Measurements from ENCODE around the gene ZNF534. TPM values are rescaled to one million over a fixed set of nuclear protein-coding genes. Genes with fewer than 3 reads are reported as not detected.
A peak's percentile ranks its signal among the peaks of the same experiment; 100 is the strongest.
"Not testable (repeated sequence)": the region's sequence is repeated elsewhere in the genome, so short reads cannot be mapped to it uniquely, and the experiment has no call there.

ZNF534 gene
- polyA plus RNA-seq (ENCODE audit: insufficient read length in 12 of 12), result 1 to 10 TPM in 2 of 12 donors, under 1 TPM in 8, not detected in 2; 0.47 to 1.9 (median 0.76) TPM
- long read RNA-seq, donor 1, result 0 reads
- long read RNA-seq, donor 2, result 0 reads
- long read RNA-seq, donor 3, result 0 reads
- long read RNA-seq, donor 4, result 0 reads
- long read RNA-seq, donor 5, result 0 reads
- long read RNA-seq, donor 6, result 0 reads
- long read RNA-seq, donor 7, result 0 reads
- long read RNA-seq, donor 8, result 0 reads
- long read RNA-seq, donor 9, result 0 reads
- long read RNA-seq, donor 10, result 0 reads
- long read RNA-seq, donor 11, result 0 reads

DNA sequence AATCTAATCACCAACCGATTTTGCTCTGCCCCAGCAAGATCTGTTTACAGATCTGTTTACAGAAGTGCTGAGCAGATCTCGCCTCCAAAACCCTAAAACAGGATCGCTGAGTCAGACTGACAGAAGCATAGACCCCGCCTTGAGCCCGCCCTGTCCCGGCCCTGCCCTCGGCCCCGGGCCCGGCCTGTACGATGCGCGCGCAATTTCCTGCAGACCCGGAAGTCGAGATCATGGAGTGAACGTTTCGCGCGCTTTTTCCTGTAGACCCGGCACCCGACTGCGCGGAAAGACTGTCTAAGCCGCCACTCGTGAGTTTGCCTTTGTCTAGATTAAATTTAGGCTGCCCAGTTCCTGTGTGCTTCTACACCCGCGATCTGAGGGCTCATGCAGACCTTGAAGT is at the start of gene ZNF534:
Gene ZNF534, plus strand, starts transcription at position 212 of the 400 bp plus-strand sequence. CDS start 2,327 bp downstream, outside the sequence.
- no peak for DNase-seq

DNA sequence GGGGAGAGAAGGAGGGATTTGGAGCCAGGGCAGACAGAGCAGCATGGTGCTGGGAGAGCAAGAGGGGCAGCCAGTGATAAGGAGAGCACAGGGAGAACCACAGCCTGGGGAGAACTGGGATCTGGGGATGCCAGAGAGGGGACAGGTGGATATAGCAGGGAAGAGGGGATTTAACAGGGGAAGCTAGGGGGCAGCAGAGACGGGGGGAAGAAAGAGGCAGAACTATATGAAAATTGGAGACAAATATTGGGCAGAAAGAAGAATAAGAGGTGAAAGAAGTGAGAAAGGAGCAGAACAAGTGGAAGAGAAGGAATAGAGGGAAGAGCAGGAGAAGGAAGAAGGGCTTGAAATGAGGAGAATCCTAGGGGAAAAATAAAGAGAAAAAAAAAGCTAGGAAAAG is 37.8 kb upstream of the ZNF534 start:
- DNase-seq, result no peak

DNA sequence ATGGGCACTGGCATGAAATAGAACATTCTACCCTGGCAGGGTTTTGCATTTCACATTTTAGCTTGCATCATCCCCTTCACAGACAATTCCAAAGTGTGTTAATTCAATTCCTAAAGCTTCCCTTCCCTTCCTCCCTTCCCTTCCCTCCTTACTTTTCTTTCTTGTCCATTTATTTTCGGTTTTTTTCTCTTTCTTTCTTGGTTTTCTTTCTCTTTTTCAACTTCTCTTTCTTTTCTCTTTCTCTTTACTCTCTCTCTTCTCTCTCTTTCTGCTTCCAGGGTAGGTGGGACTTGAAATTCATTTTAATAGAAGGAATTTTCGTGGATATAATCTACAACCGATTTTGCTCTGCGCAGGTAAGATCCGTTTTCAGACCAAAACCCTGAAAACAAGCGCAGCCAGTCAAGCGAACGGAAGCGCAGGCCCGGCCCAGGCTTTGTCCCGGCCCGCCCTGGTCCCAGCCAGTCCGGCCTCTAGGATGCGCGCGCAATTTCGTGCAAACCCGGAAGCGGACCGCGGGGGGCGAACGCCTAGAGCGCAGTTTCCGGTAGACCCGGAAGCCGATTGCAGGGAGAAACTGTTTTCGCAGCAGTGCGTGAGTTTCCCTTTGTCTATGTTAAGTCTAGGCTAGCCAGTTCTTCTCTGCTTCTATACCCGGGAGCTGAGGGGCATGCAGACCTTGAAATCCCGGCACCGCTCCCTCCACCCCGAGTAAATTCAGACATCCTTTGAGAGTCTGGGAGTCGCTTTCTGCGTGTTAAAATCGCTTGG is 31.5 kb upstream of the ZNF534 start, which contains the start of gene ZNF528:
Gene ZNF528, plus strand, starts transcription at position 540 of the 771 bp plus-strand sequence. CDS start 4,165 bp downstream, outside the sequence.
- peak; percentile 96 for DNase-seq

DNA sequence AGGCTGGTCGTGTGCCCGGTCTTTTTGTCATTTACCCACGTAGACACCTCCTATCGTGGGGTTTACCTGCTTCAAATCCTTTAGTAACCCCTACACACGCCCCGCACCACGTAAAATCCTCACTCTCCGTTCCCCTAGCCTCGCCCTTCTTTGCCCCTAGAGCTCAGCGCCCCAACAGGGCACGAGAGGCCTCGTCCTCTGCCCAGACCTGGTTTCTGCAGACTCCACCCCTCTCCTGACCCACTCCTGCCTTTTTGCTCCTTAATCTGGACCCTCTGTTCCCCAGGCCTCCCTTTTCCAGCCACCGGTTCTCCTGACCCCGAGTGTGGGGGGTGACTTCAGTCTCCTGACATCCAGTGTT is 30.9 kb upstream of the ZNF534 start:
- no peak for DNase-seq

DNA sequence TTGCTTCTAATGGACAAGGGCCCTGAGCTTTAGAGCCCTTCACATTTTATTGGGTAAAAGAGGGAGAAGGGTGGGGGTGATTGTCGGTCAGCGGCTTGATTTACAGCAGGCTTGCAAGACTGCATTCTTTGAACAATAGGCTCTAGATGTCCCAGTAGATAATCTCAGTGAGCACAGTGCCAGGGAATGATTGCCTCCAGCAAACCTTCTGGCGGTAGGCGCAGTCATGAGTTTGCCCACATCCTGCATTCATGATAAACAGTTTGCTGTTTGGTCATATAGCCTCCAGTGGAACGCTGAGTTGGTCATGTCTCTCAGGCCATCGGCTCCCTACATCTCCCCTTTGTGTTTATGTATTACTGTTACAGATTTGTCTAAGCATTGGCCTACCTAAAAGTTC is 18.7 kb upstream of the ZNF534 start:
- DNase-seq, result no peak

DNA sequence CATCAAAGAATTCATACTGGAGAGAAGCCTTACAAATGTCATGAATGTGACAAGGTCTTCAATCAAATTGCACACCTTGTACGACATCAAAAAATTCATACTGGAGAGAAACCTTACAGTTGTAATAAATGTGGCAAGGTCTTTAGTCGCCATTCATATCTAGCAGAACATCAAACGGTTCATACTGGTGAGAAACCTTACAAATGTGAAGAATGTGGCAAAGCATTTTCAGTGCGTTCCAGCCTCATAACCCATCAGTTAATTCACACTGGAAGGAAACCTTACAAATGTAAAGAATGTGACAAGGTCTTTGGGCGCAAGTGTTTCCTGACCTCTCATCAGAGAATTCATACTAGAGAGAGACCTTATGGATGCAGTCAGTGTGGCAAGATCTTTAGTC is 13.2 kb upstream of the ZNF534 start:
- no peak for DNase-seq

DNA sequence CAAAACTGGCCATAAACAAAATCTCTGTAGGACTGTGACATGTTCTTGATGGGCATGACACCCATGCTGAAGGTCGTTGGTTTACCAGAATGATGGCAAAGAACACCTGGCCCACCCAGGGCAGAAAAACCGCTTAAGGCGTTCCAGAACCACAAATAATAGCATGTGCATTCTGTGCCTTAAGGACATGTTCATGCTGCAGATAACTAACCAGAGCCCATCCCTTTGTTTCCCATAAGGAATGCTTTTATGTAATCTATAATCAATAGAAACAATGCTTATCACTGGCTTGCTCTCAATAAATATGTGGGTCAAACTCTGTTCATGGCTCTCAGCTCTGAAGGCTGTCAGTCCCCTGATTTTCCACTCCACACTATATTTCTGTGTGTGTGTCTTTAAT is 13.2 kb downstream of the ZNF534 start:
- DNase-seq, result no peak

DNA sequence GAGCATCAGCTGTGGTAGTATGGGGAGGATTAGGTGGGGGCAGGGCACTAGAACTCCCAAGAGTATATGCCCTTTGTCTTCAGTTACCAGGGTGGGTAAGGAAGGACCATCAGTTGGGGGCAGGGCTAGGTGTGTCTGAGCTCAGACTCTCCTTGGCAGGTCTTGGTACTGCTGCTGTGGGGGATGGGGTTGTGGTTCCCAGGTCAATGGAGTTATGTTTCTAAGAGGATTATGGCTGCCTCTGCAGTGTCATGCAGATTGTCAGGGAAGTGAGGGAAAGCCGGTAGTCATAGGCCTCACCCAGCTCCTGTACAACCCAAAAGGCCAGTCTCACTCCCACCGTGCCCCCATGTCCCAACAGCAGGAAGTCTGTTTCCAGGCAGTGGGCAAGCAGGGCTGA is 15.6 kb downstream of the ZNF534 start:
- no peak for DNase-seq

DNA sequence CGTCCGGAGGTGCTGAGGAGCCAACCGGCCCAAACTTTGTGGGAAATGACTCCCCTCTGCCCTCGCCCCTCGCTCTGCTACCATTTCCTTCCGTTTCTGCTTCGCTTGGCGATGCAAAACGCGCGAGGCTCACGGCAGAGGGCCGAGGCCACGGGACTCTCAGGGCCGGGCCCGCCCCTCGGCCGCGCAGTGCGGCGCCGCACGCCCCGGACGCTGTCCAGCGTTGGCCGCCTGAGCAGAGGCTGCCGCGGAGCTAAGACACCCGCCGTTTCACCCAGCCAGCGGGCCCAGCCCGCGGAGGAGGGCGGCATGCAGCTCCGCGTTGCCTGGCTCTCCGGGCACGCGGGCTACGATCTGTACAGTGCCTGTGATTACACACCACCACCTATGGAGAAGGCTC is 22.3 kb downstream of the ZNF534 start:
- DNase-seq, result no peak

DNA sequence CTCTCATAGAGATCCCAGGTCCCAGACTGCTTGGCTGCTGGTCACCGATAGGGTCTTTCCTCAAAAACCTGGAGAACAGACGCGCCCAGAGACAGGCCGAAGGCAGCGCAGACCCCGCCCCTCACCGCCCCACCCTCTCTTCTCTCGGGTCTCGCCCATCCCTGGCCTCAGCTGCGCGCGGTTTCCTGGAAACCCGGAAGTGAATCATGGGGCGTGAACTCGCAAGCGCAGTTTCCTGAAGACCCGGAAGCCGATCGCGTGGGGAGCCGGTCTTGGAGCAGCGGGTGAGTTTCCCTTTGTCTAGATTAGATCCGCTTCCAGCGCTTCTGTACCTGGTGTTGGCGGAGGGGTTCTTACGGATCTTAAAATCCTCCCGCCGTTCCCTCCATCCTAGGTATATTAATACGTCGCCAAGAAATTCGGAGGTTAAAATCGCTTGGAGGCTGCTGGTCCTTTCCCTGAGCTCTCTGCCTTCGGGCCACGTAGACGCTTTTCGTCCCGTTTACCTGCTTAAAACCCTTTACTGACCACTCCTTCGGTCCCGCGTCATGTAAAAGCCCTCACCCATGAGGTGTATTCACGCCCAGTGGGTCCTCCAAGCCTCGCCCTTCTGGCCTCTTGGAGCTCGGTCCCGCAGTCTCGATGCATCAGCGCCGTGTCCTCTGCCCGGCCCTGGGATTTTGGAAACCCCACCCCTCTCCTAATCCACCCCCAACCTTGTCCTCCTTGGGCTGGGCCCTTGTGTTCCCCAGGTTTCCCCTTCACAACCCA is 24.6 kb downstream of the ZNF534 start, which contains the start of gene ZNF578:
Gene ZNF578, plus strand, starts transcription at position 230 of the 771 bp plus-strand sequence. CDS start 48,293 bp downstream, outside the sequence.
- peak; percentile 89 for DNase-seq

DNA sequence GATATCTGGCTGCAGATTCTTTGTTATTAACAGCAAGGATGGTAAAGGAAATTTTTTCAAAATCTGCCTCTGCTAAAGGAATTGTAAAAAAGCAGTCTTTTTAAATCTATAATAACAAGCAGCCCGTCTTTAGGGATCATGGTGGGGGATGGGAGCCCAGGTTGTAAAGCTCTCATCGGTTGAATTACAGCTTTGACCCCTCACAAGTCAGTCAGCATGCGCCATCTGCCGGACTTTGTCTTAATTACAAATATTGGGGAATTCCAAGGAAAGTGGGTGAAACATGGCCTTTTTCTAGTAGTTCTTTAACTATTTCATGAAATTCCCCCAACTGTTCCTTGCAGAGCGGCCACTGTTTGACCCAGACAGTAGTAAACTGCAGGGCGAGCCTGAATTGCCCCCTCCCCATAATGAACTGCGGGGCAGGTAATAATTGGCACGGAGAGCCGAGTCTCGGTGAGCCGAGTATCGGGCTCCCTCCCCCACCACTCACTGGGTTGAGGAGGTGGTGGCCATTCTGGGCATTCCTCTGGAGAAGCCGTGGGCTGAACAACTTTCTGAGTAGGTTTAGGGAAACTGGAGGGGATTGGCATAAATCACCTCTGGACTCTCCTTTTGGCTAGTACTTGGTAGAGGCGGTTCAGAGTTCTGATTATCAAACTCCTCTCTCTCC is 36.0 kb downstream of the ZNF534 start:
- no peak for DNase-seq

DNA sequence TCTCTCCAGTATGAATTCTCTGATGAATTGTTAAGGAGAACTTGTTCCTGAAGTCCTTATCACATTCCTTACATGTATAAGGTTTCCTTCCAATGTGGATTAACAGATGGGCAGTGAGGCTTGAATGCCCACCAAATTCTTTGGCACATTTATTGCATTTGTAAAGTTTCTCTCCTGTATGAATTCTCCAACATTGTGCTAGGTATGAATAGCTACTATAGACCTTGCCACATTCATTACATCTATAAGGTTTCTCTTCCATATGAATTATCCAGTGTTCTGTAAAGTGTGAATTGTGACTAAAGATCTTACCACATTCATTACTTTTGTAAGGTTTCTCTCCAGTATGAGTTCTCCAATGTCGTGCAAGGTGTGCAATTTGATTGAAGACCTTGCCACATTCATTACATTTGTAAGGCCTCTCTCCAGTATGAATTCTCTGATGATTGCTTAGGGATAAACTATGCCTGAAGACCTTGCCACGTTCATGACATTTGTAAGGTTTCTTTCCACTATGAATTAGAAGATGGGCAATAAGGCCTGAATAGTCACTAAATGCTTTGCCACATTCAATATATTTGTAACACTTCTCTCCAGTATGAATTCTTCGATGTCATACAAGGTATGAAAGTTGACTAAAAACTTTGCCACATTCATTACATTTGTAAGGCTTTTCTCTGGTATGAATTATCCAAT is 44.9 kb downstream of the ZNF534 start:
- no peak for DNase-seq

DNA sequence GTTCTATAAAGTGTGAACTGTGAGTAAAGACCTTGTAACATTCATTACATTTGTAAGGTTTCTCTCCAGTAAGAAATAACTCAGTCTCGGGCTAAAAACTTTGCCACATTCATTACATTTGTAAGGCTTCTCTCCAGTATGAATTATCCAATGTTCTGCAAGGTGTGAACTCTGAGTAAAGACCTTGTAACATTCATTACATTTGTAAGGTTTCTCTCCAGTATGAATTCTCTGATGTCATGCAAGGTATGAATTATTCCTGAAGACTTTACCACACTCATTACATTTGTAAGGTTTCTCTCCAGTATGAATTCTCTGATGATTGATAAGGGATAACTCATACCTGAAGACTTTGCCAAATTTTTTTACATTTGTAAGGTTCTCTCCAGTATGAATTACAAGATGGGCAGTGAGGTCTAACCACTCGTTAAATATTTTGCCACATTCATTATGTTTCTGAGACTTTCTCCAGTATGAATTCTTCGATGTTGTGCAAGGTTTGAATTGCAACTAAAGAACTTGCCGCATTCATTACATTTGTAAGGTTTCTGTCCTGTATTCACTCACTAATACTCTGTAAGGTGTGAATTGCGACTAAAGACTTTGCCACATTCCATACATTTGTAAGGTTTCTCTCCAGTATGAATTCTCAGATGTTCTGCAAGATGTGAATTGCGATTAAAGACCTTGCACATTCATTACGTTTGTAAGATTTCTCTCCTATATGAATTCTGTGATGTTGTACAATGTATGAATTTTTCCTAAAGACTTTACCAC is 45.6 kb downstream of the ZNF534 start:
- DNase-seq, result no peak

DNA sequence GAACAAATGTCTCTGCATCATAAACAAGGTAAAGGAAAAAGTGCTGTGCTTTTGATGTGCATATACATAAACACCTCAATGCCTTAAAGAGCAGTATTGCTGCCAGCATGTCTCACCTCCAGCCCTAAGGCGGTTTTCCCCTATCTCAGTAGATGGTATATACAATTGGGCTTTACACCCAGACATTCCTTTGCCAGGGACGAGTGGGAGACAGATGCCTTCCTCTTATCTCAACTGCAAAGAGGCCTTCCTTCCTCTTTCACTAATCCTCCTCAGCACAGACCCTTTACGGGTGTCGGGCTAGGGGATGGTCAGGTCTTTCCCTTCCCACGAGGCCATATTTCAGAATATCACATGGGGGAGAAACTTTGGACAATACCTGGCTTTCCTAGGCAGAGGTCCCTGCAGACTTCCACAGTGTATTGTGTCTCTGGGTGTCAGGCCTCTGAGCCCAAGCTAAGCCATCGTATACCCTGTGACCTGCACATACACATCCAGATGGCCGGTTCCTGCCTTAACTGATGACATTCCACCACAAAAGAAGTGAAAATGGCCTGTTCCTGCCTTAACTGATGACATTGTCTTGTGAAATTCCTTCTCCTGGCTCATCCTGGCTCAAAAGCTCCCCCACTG is 55.3 kb downstream of the ZNF534 start:
- not testable (repeated sequence) for DNase-seq

DNA sequence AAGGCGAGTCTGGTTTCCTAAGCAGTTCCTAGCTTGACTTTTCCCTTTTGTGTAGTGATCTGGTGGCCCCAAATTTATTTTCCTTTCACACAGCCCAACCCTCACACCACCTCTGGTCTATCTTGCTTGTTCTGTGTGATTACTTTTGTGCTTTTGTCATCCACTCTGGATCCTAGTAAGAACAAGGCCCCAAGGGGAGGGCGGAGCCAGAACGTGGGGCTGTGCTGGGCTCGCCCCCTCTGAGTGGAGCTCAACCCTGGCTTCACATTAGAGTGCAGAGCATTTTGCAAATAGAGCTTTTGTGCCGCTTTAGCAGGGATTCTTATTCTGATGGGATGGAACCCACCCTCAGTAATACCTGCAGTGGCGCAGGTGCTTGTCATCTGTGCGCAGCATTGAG is 56.1 kb downstream of the ZNF534 start:
- DNase-seq, result not testable (repeated sequence)

DNA sequence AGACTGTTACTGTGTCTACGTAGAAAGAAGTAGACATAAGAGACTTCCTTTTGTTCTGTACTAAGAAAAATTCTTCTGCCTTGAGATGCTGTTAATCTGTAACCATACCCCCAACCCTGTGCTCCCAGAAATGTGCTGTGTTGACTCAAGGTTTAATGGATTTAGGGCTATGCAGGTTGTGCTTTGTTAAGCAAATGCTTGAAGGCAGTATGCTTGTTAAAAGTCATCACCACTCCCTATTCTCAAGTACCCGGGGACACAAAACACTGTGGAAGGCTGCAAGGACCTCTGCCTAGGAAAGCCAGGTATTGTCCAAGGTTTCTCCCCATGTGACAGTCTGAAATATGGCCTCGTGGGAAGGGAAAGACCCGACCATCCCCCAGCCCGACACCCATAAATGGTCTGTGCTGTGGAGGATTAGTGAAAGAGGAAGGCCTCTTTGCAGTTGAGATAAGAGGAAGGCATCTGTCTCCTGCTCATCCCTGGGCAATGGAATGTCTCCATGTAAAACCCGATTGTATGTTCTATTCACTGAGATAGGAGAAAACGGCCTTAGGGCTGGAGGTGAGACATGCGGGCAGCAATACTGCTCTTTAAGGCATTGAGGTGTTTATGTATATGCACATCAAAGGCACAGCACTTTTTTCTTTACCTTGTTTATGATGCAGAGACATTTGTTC is 56.8 kb downstream of the ZNF534 start:
- not testable (repeated sequence) for DNase-seq

DNA sequence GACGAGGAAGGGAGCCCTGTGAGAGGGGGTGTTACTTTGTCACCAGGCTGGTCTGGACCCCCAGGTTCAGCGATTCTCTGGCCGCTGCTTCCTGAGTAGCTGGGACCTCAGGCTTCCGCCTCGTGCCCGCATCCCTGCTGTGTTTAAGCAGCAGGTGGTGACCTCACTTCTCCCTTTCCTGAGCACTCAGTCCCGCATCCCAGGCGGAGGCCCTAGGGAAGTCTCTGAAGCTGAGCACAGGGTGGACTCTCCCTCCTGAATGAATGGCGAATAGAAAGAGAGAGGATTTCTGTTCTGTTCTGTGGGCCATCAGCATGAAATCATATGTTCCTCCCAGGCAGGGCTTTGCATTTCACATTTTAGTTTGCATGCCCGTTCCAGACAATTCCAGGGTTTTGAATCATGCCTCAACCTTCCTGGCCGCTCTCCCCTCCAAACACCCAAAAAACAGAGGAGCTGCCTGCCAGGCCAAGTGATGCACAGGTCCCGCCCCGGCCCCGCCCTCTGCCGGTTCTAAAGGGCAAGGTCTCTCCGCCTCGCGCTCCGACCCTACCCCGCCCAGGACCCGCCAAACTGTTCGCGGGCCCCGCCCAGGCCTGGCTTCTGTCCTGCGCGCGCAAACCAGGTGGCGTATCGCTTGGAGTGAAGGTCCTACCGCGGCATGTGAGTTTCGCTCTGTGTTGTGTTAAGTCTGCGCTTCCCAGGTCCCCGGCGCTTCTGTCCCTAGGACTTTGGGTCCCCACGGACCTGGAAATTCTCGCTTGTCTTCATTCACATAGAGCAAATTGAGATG is 63.4 kb downstream of the ZNF534 start:
- DNase-seq, result peak; percentile 12

DNA sequence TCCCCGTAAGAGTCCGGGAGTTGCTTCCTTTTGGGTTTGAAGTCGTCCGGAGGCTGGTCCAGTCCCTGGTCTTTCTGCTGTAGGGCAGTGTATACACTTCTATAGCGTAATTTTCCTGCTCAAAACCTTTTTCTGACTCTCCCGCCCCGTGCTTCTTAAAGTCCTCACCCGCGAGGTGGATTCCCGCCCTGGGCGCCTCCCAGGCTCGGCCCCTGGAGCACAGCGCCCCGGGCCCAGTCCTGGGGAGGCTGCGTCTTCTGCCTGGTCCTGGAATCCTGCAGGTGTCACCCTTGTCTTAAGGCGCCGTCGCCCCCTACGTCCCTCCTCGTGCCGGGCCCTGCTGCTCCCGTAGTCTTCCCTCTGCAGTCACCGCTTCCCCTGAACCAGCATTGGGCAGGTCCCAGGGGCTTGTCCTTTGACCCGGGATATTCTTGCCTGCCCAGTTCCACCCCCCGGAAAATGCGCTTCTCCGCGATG is 64.1 kb downstream of the ZNF534 start:
- DNase-seq, result peak; percentile 27
